GM21447 (cell line): ENCODE measurements around the gene CPED1.

ENCODE experiments used
- ATAC-seq: cut with Tn5 transposase; IDR thresholded peaks from one replicate; pipeline ENCODE4 v1.9.1; 2021; ENCODE audit not compliant: unreplicated experiment

The CPED1 gene

GRCh38 chr7:121126201-121126600 lies 137.7 kb downstream of the CPED1 start:
- ATAC-seq: no peak

GRCh38 chr7:121126801-121127534 lies 138.5 kb downstream of the CPED1 start:
- ATAC-seq: no peak

GRCh38 chr7:121132940-121133339 lies 144.4 kb downstream of the CPED1 start:
- no peak for ATAC-seq

- ATAC-seq: no peak
These were observed 144.9 kb downstream of the CPED1 start for GRCh38 chr7:121133444-121133843.

- ATAC-seq: no peak
These were observed 149.1 kb downstream of the CPED1 start for GRCh38 chr7:121137580-121137979.

- peak; percentile 100 for ATAC-seq
These were observed 149.9 kb downstream of the CPED1 start for GRCh38 chr7:121138262-121138933.

GRCh38 chr7:121139427-121139826 lies 150.9 kb downstream of the CPED1 start:
- ATAC-seq: no peak

GRCh38 chr7:121140790-121141189 lies 152.3 kb downstream of the CPED1 start:
- ATAC-seq: no peak

- no peak for ATAC-seq
These were observed 163.3 kb downstream of the CPED1 start for GRCh38 chr7:121151774-121152221.

- no peak for ATAC-seq
These were observed 164.9 kb downstream of the CPED1 start for GRCh38 chr7:121153411-121153810.

GRCh38 chr7:121153995-121154394 lies 165.5 kb downstream of the CPED1 start:
- ATAC-seq: no peak

GRCh38 chr7:121156825-121157224 lies 168.3 kb downstream of the CPED1 start:
- ATAC-seq: no peak

- ATAC-seq: no peak
These were observed 168.8 kb downstream of the CPED1 start for GRCh38 chr7:121157341-121157751.

GRCh38 chr7:121157885-121158590 lies 169.5 kb downstream of the CPED1 start:
- no peak for ATAC-seq

GRCh38 chr7:121158665-121159064 lies 170.2 kb downstream of the CPED1 start:
- ATAC-seq: no peak

GRCh38 chr7:121159553-121159952 lies 171.0 kb downstream of the CPED1 start:
- ATAC-seq: no peak

- ATAC-seq: no peak
These were observed 171.9 kb downstream of the CPED1 start for GRCh38 chr7:121160150-121161008.

- no peak for ATAC-seq
These were observed 175.2 kb downstream of the CPED1 start for GRCh38 chr7:121163699-121164098.

- ATAC-seq: no peak
These were observed 175.7 kb downstream of the CPED1 start for GRCh38 chr7:121164247-121164646.

GRCh38 chr7:121166916-121167315 lies 178.4 kb downstream of the CPED1 start:
- ATAC-seq: no peak

GRCh38 chr7:121167971-121168370 lies 179.5 kb downstream of the CPED1 start:
- no peak for ATAC-seq
